ENCODE measurements around the gene STMP1. TPM values are rescaled to one million over a fixed set of nuclear protein-coding genes. Genes with fewer than 3 reads are reported as not detected.
A peak's percentile ranks its signal among the peaks of the same experiment; 100 is the strongest.
"Not testable (repeated sequence)": the region's sequence is repeated elsewhere in the genome, so short reads cannot be mapped to it uniquely, and the experiment has no call there.

Gene STMP1
- total RNA-seq, 2 donors from 2014 or later = 17.1 to 17.8 TPM

GRCh38 chr7:135648235-135648634, 14.1 kb upstream of the STMP1 start:
- no peaks in the 10 kb centered on the region for H3K27me3 Mint-ChIP-seq (ENCODE audit: low read depth)
- H3K27ac Mint-ChIP-seq = no peak overlapping the region
- DNase-seq = no peak
- no peak overlapping the region for H3K4me3 Mint-ChIP-seq
- ATAC-seq (replicated peaks in 1 of 2) = no peak
- H3K36me3 Mint-ChIP-seq (ENCODE audit: insufficient read depth in 2 of 2) = peaks cover 3 to 21% of the 10 kb centered on the region in 2 donors
- H3K9me3 Mint-ChIP-seq = no peaks in the 10 kb centered on the region
- no peaks in the 10 kb centered on the region for H3K4me1 Mint-ChIP-seq (ENCODE audit: low read depth)

GRCh38 chr7:135650831-135651573, 11.3 kb upstream of the STMP1 start:
- H3K9me3 Mint-ChIP-seq = no peaks in the 10 kb centered on the region
- peak overlapping the region; percentile 64 for H3K27ac Mint-ChIP-seq
- peaks cover 0 to 9% of the 10 kb centered on the region in 2 donors for H3K36me3 Mint-ChIP-seq (ENCODE audit: insufficient read depth in 2 of 2)
- no peak overlapping the region for H3K4me3 Mint-ChIP-seq
- no peaks in the 10 kb centered on the region for H3K4me1 Mint-ChIP-seq (ENCODE audit: low read depth)
- ATAC-seq (replicated peaks in 1 of 2) (no peak), DNase-seq (no peak)
- no peaks in the 10 kb centered on the region for H3K27me3 Mint-ChIP-seq (ENCODE audit: low read depth)

GRCh38 chr7:135653340-135654080, 8.8 kb upstream of the STMP1 start:
- DNase-seq (no peak), ATAC-seq (replicated peaks in 1 of 2) (no peak)
- Mint-ChIP-seq H3K27ac (no peak overlapping the region), H3K27me3 (ENCODE audit: low read depth) (no peaks in the 10 kb centered on the region), H3K4me3 (no peak overlapping the region), H3K36me3 (ENCODE audit: insufficient read depth in 2 of 2) (no peaks in the 10 kb centered on the region), H3K4me1 (ENCODE audit: low read depth) (no peaks in the 10 kb centered on the region), H3K9me3 (no peaks in the 10 kb centered on the region)

- ATAC-seq (replicated peaks in 1 of 2) (no peak), DNase-seq (no peak)
- Mint-ChIP-seq H3K27ac (no peak overlapping the region), H3K9me3 (no peaks in the 10 kb centered on the region), H3K4me1 (ENCODE audit: low read depth) (peaks cover 16% of the 10 kb centered on the region), H3K36me3 (ENCODE audit: insufficient read depth in 2 of 2) (peaks cover 2 to 3% of the 10 kb centered on the region in 2 donors), H3K27me3 (ENCODE audit: low read depth) (no peaks in the 10 kb centered on the region), H3K4me3 (no peak overlapping the region)
Observed at GRCh38 chr7:135658564-135658963, 3.8 kb upstream of the STMP1 start.

GRCh38 chr7:135659159-135659846, 3.0 kb upstream of the STMP1 start:
- DNase-seq = no peak
- H3K36me3 Mint-ChIP-seq (ENCODE audit: insufficient read depth in 2 of 2) = peaks cover 2 to 5% of the 10 kb centered on the region in 2 donors
- ATAC-seq (replicated peaks in 1 of 2) = no peak
- H3K27ac Mint-ChIP-seq = no peak overlapping the region
- no peaks in the 10 kb centered on the region for H3K9me3 Mint-ChIP-seq
- no peaks in the 10 kb centered on the region for H3K27me3 Mint-ChIP-seq (ENCODE audit: low read depth)
- H3K4me1 Mint-ChIP-seq (ENCODE audit: low read depth) = peaks cover 23% of the 10 kb centered on the region
- H3K4me3 Mint-ChIP-seq = no peak overlapping the region

- Mint-ChIP-seq H3K4me3 (peak overlapping the region; percentile 97 to 98), H3K27me3 (ENCODE audit: low read depth) (no peaks in the 10 kb centered on the region), H3K27ac (peak overlapping the region; percentile 92), H3K36me3 (ENCODE audit: insufficient read depth in 2 of 2) (peaks cover 4 to 5% of the 10 kb centered on the region in 2 donors), H3K9me3 (no peaks in the 10 kb centered on the region), H3K4me1 (ENCODE audit: low read depth) (peaks cover 42% of the 10 kb centered on the region)
- DNase-seq (no peak), ATAC-seq (replicated peaks in 1 of 2) (peak; percentile 0 to 1)
Observed at GRCh38 chr7:135661311-135662122, 797 bp upstream of the STMP1 start.

GRCh38 chr7:135662123-135662372, 266 bp upstream of the STMP1 start:
- no peaks in the 10 kb centered on the region for H3K9me3 Mint-ChIP-seq
- peak overlapping the region; percentile 92 for H3K27ac Mint-ChIP-seq
- no peaks in the 10 kb centered on the region for H3K27me3 Mint-ChIP-seq (ENCODE audit: low read depth)
- no peak for ATAC-seq (replicated peaks in 1 of 2)
- peaks cover 4 to 7% of the 10 kb centered on the region in 2 donors for H3K36me3 Mint-ChIP-seq (ENCODE audit: insufficient read depth in 2 of 2)
- no peak for DNase-seq
- peaks cover 47% of the 10 kb centered on the region for H3K4me1 Mint-ChIP-seq (ENCODE audit: low read depth)
- H3K4me3 Mint-ChIP-seq = peak overlapping the region; percentile 97 to 98

- peaks cover 8 to 10% of the 10 kb centered on the region in 2 donors for H3K36me3 Mint-ChIP-seq (ENCODE audit: insufficient read depth in 2 of 2)
- peak overlapping the region; percentile 93 to 97 for H3K4me3 Mint-ChIP-seq
- peak overlapping the region; percentile 91 for H3K27ac Mint-ChIP-seq
- H3K27me3 Mint-ChIP-seq (ENCODE audit: low read depth) = no peaks in the 10 kb centered on the region
- ATAC-seq (replicated peaks in 1 of 2) = peak; percentile 71 to 76
- peaks cover 68% of the 10 kb centered on the region for H3K4me1 Mint-ChIP-seq (ENCODE audit: low read depth)
- DNase-seq = peak in 1 of 2 donors; percentile 9
- H3K9me3 Mint-ChIP-seq = peaks cover 0 to 3% of the 10 kb centered on the region in 2 donors
Observed at GRCh38 chr7:135664046-135664589, 1.8 kb downstream of the STMP1 start.

- H3K4me3 Mint-ChIP-seq = peak overlapping the region; percentile 93 to 97
- H3K4me1 Mint-ChIP-seq (ENCODE audit: low read depth) = peaks cover 76% of the 10 kb centered on the region
- no peak for ATAC-seq (replicated peaks in 1 of 2)
- H3K27me3 Mint-ChIP-seq (ENCODE audit: low read depth) = no peaks in the 10 kb centered on the region
- H3K9me3 Mint-ChIP-seq = peaks cover 0 to 3% of the 10 kb centered on the region in 2 donors
- DNase-seq = no peak
- peak overlapping the region; percentile 58 for H3K27ac Mint-ChIP-seq
- peaks cover 8 to 10% of the 10 kb centered on the region in 2 donors for H3K36me3 Mint-ChIP-seq (ENCODE audit: insufficient read depth in 2 of 2)
Observed at GRCh38 chr7:135665042-135665441, 2.7 kb downstream of the STMP1 start.

- no peaks in the 10 kb centered on the region for H3K27me3 Mint-ChIP-seq (ENCODE audit: low read depth)
- H3K36me3 Mint-ChIP-seq (ENCODE audit: insufficient read depth in 2 of 2) = peaks cover 8 to 10% of the 10 kb centered on the region in 2 donors
- H3K4me3 Mint-ChIP-seq = no peak overlapping the region
- ATAC-seq (replicated peaks in 1 of 2) (no peak), DNase-seq (no peak)
- H3K9me3 Mint-ChIP-seq = peaks cover 0 to 3% of the 10 kb centered on the region in 2 donors
- no peak overlapping the region for H3K27ac Mint-ChIP-seq
- peaks cover 76% of the 10 kb centered on the region for H3K4me1 Mint-ChIP-seq (ENCODE audit: low read depth)
Observed at GRCh38 chr7:135666156-135666555, 3.8 kb downstream of the STMP1 start.

GRCh38 chr7:135666846-135667245, 4.5 kb downstream of the STMP1 start:
- Mint-ChIP-seq H3K27me3 (ENCODE audit: low read depth) (no peaks in the 10 kb centered on the region), H3K4me3 (no peak overlapping the region), H3K9me3 (peaks cover 0 to 3% of the 10 kb centered on the region in 2 donors), H3K36me3 (ENCODE audit: insufficient read depth in 2 of 2) (peaks cover 8 to 10% of the 10 kb centered on the region in 2 donors), H3K27ac (no peak overlapping the region), H3K4me1 (ENCODE audit: low read depth) (peaks cover 69% of the 10 kb centered on the region)
- no peak for DNase-seq
- ATAC-seq (replicated peaks in 1 of 2) = no peak

- not testable (repeated sequence) for ATAC-seq (replicated peaks in 1 of 2); H3K27me3 Mint-ChIP-seq (ENCODE audit: low read depth); H3K9me3 Mint-ChIP-seq; H3K4me3 Mint-ChIP-seq; DNase-seq; H3K36me3 Mint-ChIP-seq (ENCODE audit: insufficient read depth in 2 of 2); H3K27ac Mint-ChIP-seq
- peaks cover 67% of the 10 kb centered on the region for H3K4me1 Mint-ChIP-seq (ENCODE audit: low read depth)
Observed at GRCh38 chr7:135667626-135668025, 5.3 kb downstream of the STMP1 start.
